ENCODE results near the gene JADE1.

Gene JADE1

GRCh38 chr4:128775916-128776315 lies 33.6 kb upstream of the JADE1 start:
- TF ChIP-seq POLR2AphosphoS5 (IDR thresholded peaks at IDR 0.05; ENCODE audit: low read depth) (no peak), CTCF (IDR thresholded peaks at IDR 0.05; ENCODE audit: insufficient read depth, low read length) (no peak), GABPA (IDR thresholded peaks at IDR 0.05; ENCODE audit: low read depth) (no peak), SPI1 (IDR thresholded peaks at IDR 0.05; ENCODE audit: borderline replicate concordance, low read depth) (no peak), REST (IDR thresholded peaks at IDR 0.05; ENCODE audit: insufficient replicate concordance, low read depth) (no peak)
- no peak for DNase-seq (ENCODE audit: low read depth in 1 of 2, low spot score in 1 of 2)

GRCh38 chr4:128776794-128777216 lies 32.7 kb upstream of the JADE1 start:
- H3K4me3 ChIP-seq (replicated peaks; ENCODE audit: insufficient read depth, low read length), result no peak overlapping the region
- DNase-seq (ENCODE audit: low read depth in 1 of 2, low spot score in 1 of 2), result no peak
- no peak overlapping the region for H3K27ac ChIP-seq (replicated peaks)
- TF ChIP-seq POLR2AphosphoS5 (IDR thresholded peaks at IDR 0.05; ENCODE audit: low read depth) (no peak), GABPA (IDR thresholded peaks at IDR 0.05; ENCODE audit: low read depth) (no peak), CTCF (IDR thresholded peaks at IDR 0.05; ENCODE audit: insufficient read depth, low read length) (no peak), SPI1 (IDR thresholded peaks at IDR 0.05; ENCODE audit: borderline replicate concordance, low read depth) (no peak), REST (IDR thresholded peaks at IDR 0.05; ENCODE audit: insufficient replicate concordance, low read depth) (no peak)
- no peaks in the 10 kb centered on the region for H3K27me3 ChIP-seq (ENCODE audit: insufficient read depth, poor library complexity, severe bottlenecking)

More at GRCh38 chr4:128775916-128776315, 33.6 kb upstream of the JADE1 start:
- no peak overlapping the region for H3K27ac ChIP-seq (replicated peaks)
- no peaks in the 10 kb centered on the region for H3K27me3 ChIP-seq (ENCODE audit: insufficient read depth, poor library complexity, severe bottlenecking)
- no peak overlapping the region for H3K4me3 ChIP-seq (replicated peaks; ENCODE audit: insufficient read depth, low read length)

DNA sequence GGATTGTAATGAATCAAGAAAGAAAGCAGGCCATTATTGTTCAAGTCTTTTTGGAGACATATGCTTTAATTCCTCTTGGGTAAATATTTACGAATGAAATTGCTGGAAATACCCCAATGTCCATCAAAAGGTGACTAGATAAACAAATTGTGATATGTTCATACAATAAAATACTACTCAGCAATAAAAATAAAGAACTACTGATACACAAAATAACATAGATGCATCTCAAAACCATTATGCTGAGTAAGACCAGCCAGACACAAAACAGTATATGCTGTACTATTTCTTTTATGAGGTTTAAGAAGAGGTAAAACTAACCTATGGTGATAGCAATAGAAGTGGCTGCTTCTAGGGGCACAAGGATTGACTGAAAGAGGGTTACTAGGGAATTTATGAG lies 28.8 kb upstream of the JADE1 start:
- Histone ChIP-seq H3K27me3 (ENCODE audit: insufficient read depth, poor library complexity, severe bottlenecking) (no peaks in the 10 kb centered on the region), H3K4me3 (replicated peaks; ENCODE audit: insufficient read depth, low read length) (no peak overlapping the region), H3K27ac (replicated peaks) (no peak overlapping the region)
- TF ChIP-seq SPI1 (IDR thresholded peaks at IDR 0.05; ENCODE audit: borderline replicate concordance, low read depth), result no peak
- no peak for TF ChIP-seq REST (IDR thresholded peaks at IDR 0.05; ENCODE audit: insufficient replicate concordance, low read depth)
- no peak for TF ChIP-seq POLR2AphosphoS5 (IDR thresholded peaks at IDR 0.05; ENCODE audit: low read depth)
- no peak for TF ChIP-seq GABPA (IDR thresholded peaks at IDR 0.05; ENCODE audit: low read depth)
- TF ChIP-seq CTCF (IDR thresholded peaks at IDR 0.05; ENCODE audit: insufficient read depth, low read length), result no peak
- no peak for DNase-seq (ENCODE audit: low read depth in 1 of 2, low spot score in 1 of 2)

Measured in HL-60 (cell line).